ENCODE data around the gene TRAP1. TPM values are rescaled to one million over a fixed set of nuclear protein-coding genes. Genes with fewer than 3 reads are reported as not detected.

Gene TRAP1
- total RNA-seq, 1 experiment from 2014 or later: 204 TPM

DNA sequence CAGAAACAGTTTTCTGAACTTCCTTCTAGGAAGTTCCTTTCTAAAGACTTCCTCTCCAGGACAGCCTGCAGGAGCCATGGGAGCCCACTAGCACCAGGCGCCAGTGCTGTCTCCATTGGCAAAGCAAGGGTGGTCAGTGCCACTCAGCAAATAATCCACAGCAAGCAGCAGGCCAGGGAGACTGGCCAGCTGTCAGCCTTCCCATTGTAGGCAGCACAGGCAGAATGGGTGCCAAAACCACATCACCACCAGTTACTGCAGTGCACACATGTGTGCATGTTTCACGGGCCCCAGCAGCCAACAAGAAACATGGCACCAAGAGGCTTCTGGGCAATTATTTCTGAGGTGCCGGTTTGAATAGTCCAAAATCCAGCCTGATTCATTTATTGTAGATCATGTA, 36.1 kb downstream of the TRAP1 start:
- Histone ChIP-seq H3F3A (ENCODE audit: insufficient read depth, low read depth) (no peaks in the 10 kb centered on the region), H3K9me3 (ENCODE audit: insufficient read depth, low read depth) (no peaks in the 10 kb centered on the region), H2AFZ (no peak overlapping the region), H3K4me1 (replicated peaks; ENCODE audit: insufficient read depth) (no peaks in the 10 kb centered on the region), H3K79me2 (ENCODE audit: low read depth) (no peaks in the 10 kb centered on the region), H4K20me1 (ENCODE audit: insufficient read depth) (no peaks in the 10 kb centered on the region), H3K4me3 (no peak overlapping the region), H3K9me2 (ENCODE audit: insufficient read depth) (no peaks in the 10 kb centered on the region), H3K27me3 (ENCODE audit: insufficient read depth, low read depth) (no peaks in the 10 kb centered on the region), H3K36me3 (ENCODE audit: low read depth) (no peaks in the 10 kb centered on the region), H3K4me2 (no peak overlapping the region), H3K27ac (no peak overlapping the region)
- ChIA-PET CTCF (no interaction called here), POLR2A (ENCODE audit: unreplicated experiment) (no interaction called here)
- BruUV-seq (replicated peaks): no TSS peak
- DNase-seq: no peak
- intact Hi-C loops (cut with micrococcal nuclease; ENCODE audit: unreplicated experiment): no loop called here
- TF ChIP-seq EZH2 (IDR thresholded peaks at IDR 0.05; ENCODE audit: low read depth): no peak
- TF ChIP-seq, protein P1, sequence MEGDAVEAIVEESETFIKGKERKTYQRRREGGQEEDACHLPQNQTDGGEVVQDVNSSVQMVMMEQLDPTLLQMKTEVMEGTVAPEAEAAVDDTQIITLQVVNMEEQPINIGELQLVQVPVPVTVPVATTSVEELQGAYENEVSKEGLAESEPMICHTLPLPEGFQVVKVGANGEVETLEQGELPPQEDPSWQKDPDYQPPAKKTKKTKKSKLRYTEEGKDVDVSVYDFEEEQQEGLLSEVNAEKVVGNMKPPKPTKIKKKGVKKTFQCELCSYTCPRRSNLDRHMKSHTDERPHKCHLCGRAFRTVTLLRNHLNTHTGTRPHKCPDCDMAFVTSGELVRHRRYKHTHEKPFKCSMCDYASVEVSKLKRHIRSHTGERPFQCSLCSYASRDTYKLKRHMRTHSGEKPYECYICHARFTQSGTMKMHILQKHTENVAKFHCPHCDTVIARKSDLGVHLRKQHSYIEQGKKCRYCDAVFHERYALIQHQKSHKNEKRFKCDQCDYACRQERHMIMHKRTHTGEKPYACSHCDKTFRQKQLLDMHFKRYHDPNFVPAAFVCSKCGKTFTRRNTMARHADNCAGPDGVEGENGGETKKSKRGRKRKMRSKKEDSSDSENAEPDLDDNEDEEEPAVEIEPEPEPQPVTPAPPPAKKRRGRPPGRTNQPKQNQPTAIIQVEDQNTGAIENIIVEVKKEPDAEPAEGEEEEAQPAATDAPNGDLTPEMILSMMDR (conservative IDR thresholded peaks at IDR 0.05): no peak

DNA sequence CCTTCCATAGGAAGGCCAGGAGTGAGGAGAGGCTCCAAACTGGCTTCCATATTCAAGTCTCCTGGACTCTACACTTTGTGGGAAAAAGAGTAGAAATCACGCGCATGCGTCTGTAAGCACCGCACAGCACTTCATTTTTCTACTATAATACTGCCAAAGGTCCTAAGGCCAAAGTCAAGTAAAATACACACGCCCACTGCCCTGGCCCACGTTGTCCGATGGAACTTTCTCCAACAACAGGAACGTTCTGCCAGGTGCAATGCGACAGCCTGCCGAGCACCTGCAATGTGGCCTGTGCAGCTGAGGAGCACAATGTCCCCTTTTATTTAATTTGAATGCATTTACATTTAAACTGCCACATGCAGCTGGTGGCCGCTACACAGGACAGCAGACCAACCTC, 39.3 kb downstream of the TRAP1 start:
- H3F3A ChIP-seq (ENCODE audit: insufficient read depth, low read depth): no peaks in the 10 kb centered on the region
- intact Hi-C loops (cut with micrococcal nuclease; ENCODE audit: unreplicated experiment): no loop called here
- H3K9me2 ChIP-seq (ENCODE audit: insufficient read depth): no peaks in the 10 kb centered on the region
- no TSS peak for BruUV-seq (replicated peaks)
- no peak overlapping the region for H2AFZ ChIP-seq
- TF ChIP-seq EZH2 (IDR thresholded peaks at IDR 0.05; ENCODE audit: low read depth): no peak
- TF ChIP-seq, protein P1 (conservative IDR thresholded peaks at IDR 0.05): no peak
- DNase-seq: no peak
- H3K9me3 ChIP-seq (ENCODE audit: insufficient read depth, low read depth): no peaks in the 10 kb centered on the region
- no peaks in the 10 kb centered on the region for H3K4me1 ChIP-seq (replicated peaks; ENCODE audit: insufficient read depth)
- POLR2A ChIA-PET (ENCODE audit: unreplicated experiment): no interaction called here
- no peak overlapping the region for H3K4me3 ChIP-seq
- no peak overlapping the region for H3K4me2 ChIP-seq
- H3K27ac ChIP-seq: no peak overlapping the region
- no peaks in the 10 kb centered on the region for H4K20me1 ChIP-seq (ENCODE audit: insufficient read depth)
- no peaks in the 10 kb centered on the region for H3K79me2 ChIP-seq (ENCODE audit: low read depth)
- H3K36me3 ChIP-seq (ENCODE audit: low read depth): peaks cover 10% of the 10 kb centered on the region
- CTCF ChIA-PET: no interaction called here
- no peaks in the 10 kb centered on the region for H3K27me3 ChIP-seq (ENCODE audit: insufficient read depth, low read depth)

DNA sequence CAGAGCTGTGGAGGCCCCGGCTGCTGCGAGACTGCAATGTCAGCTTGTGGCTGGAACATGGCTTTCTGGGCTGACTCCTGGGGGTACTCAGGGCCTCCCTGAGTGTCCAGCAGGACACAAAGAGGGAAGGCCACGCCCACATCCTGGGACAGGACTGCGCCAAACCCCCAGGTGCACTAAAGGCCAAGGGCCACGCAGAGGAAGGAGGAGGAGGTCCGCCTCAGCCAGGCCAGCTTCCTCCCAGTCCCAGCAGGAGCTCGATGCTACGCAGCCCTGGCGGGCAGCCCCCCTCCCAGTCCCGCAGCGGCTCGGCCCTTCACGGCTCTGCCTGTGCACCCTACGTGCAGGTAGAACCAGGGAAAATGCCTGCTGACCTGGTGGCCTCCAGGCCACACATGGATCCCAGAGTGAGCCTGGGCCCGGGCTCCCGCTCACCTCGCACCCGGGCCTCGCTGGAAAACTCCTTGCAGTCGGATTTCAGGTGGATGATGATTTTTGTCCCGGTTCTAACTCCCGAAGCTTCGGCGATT, 41.7 kb downstream of the TRAP1 start:
- no peaks in the 10 kb centered on the region for H3K4me1 ChIP-seq (replicated peaks; ENCODE audit: insufficient read depth)
- H3K4me3 ChIP-seq: no peak overlapping the region
- ChIA-PET CTCF (no interaction called here), POLR2A (ENCODE audit: unreplicated experiment) (no interaction called here)
- intact Hi-C loops (cut with micrococcal nuclease; ENCODE audit: unreplicated experiment): no loop called here
- H3K4me2 ChIP-seq: no peak overlapping the region
- no peaks in the 10 kb centered on the region for H3K9me3 ChIP-seq (ENCODE audit: insufficient read depth, low read depth)
- H2AFZ ChIP-seq: no peak overlapping the region
- H3K36me3 ChIP-seq (ENCODE audit: low read depth): peaks cover 10% of the 10 kb centered on the region
- H3F3A ChIP-seq (ENCODE audit: insufficient read depth, low read depth): no peaks in the 10 kb centered on the region
- no peak for DNase-seq
- H3K79me2 ChIP-seq (ENCODE audit: low read depth): no peaks in the 10 kb centered on the region
- BruUV-seq (replicated peaks): no TSS peak
- H3K9me2 ChIP-seq (ENCODE audit: insufficient read depth): no peaks in the 10 kb centered on the region
- no peak for TF ChIP-seq EZH2 (IDR thresholded peaks at IDR 0.05; ENCODE audit: low read depth)
- TF ChIP-seq, protein P1 (conservative IDR thresholded peaks at IDR 0.05): no peak
- H4K20me1 ChIP-seq (ENCODE audit: insufficient read depth): no peaks in the 10 kb centered on the region
- no peak overlapping the region for H3K27ac ChIP-seq
- no peaks in the 10 kb centered on the region for H3K27me3 ChIP-seq (ENCODE audit: insufficient read depth, low read depth)

All from PC-9 (cell line).